ENCODE results near the gene NELFE. TPM values are rescaled to one million over a fixed set of nuclear protein-coding genes. Genes with fewer than 3 reads are reported as not detected.

Gene NELFE
- total and polyA plus RNA-seq, 2 of the 13 experiments (the other 11 are each of a cell fraction or from before 2014, with no cell fraction given) = 51.3 to 69.8 TPM

DNA sequence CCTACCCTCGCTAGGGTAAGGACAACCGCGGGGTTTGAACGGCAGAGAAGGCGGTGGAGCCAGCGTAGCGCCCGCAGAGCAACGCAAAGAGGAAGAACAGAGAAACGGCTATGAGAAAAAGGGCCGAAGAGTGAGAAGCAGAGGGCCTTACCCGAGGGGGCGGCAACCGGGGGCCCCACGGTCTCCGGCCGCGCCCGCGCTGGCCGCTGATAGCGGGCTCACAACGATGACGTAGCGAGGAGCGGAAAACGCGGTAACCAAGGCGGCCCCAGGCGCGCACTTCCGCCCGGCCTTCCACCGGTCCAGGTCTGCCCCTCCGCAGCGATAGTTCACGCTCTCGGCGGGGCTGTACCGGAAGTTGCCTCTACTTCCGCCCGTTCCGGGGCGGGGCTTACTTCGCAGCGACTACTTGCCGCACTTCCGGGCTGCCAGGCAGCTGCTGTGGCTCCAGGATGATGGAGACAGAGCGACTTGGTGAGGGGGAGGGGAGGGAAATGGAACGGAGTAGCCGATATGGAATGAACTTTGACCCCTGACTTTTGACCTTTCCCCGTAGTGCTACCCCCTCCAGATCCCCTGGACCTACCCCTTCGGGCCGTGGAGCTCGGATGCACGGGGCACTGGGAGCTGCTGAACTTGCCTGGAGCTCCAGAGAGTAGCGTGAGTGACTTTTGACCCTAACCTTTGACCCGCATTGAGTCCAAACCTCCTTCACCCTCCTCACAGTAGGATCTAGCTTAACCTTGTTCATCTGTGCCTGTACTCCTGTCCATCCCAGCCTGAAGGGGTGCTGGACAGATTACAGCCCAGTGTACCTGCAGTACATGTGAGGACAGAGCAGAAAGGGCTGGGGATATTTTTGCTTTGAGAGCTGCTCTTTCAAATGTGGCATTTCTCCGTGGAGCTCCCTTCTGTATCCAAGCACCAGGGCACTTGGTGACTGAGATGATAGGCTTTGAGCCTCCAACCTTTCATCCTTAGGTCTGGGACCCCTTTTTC lies at the start of gene NELFE, which contains the start of gene SKIC2 (continued):
- TF ChIP-seq, protein P1, sequence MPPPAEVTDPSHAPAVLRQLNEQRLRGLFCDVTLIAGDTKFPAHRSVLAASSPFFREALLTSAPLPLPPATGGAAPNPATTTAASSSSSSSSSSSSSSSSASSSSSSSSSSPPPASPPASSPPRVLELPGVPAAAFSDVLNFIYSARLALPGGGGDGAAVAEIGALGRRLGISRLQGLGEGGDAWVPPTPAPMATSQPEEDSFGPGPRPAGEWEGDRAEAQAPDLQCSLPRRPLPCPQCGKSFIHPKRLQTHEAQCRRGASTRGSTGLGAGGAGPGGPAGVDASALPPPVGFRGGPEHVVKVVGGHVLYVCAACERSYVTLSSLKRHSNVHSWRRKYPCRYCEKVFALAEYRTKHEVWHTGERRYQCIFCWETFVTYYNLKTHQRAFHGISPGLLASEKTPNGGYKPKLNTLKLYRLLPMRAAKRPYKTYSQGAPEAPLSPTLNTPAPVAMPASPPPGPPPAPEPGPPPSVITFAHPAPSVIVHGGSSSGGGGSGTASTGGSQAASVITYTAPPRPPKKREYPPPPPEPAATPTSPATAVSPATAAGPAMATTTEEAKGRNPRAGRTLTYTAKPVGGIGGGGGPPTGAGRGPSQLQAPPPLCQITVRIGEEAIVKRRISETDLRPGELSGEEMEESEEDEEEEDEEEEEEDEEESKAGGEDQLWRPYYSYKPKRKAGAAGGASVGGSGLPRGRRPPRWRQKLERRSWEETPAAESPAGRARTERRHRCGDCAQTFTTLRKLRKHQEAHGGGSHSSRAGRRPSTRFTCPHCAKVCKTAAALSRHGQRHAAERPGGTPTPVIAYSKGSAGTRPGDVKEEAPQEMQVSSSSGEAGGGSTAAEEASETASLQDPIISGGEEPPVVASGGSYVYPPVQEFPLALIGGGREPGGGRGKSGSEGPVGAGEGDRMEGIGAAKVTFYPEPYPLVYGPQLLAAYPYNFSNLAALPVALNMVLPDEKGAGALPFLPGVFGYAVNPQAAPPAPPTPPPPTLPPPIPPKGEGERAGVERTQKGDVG (CRISPR knock-in tag; IDR thresholded peaks at IDR 0.05; ENCODE audit: borderline replicate concordance) = no peak; the same call in 1 of the 2 replicates
- TF ChIP-seq ETV5 (CRISPR knock-in tag; IDR thresholded peaks at IDR 0.05; ENCODE audit: borderline replicate concordance) (peak; percentile 96), CHCHD3 (CRISPR knock-in tag; IDR thresholded peaks at IDR 0.05) (no peak), ZNF136 (CRISPR knock-in tag; IDR thresholded peaks at IDR 0.05; ENCODE audit: low read depth) (0 out of 2 replicates have a peak, but pooled peaks have one; percentile 66), ZNF430 (CRISPR knock-in tag; IDR thresholded peaks at IDR 0.05) (peak; percentile 89), TBX2 (CRISPR knock-in tag; IDR thresholded peaks at IDR 0.05; ENCODE audit: borderline replicate concordance) (peak; percentile 98), GATAD2A (CRISPR knock-in tag; IDR thresholded peaks at IDR 0.05) (peak; percentile 76), NFE2L1 (CRISPR knock-in tag; IDR thresholded peaks at IDR 0.05; ENCODE audit: borderline replicate concordance) (no peak), MZF1 (CRISPR knock-in tag; IDR thresholded peaks at IDR 0.05; ENCODE audit: borderline replicate concordance) (no peak), RNF2 (conservative IDR thresholded peaks at IDR 0.05; ENCODE audit: low read depth) (no peak), ZNF781 (CRISPR knock-in tag; IDR thresholded peaks at IDR 0.05; ENCODE audit: borderline replicate concordance, not compliant biosample characterization) (peak; percentile 28), KLF16 (CRISPR knock-in tag; IDR thresholded peaks at IDR 0.05) (peak; percentile 66 to 99; a peak in 3 of 4 replicates), ARNTL (CRISPR knock-in tag; IDR thresholded peaks at IDR 0.05) (peak; percentile 36), SIN3B (IDR thresholded peaks at IDR 0.05; ENCODE audit: low read length) (peak; percentile 75; the same call in 1 of the 2 replicates), PREB (CRISPR knock-in tag; IDR thresholded peaks at IDR 0.05) (no peak; the same call in 1 of the 2 replicates)
- TF ChIP-seq, protein P2, sequence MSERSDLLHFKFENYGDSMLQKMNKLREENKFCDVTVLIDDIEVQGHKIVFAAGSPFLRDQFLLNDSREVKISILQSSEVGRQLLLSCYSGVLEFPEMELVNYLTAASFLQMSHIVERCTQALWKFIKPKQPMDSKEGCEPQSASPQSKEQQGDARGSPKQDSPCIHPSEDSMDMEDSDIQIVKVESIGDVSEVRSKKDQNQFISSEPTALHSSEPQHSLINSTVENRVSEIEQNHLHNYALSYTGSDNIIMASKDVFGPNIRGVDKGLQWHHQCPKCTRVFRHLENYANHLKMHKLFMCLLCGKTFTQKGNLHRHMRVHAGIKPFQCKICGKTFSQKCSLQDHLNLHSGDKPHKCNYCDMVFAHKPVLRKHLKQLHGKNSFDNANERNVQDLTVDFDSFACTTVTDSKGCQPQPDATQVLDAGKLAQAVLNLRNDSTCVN (CRISPR knock-in tag; IDR thresholded peaks at IDR 0.05; ENCODE audit: borderline replicate concordance) = peak; percentile 93; the same call in 1 of the 2 replicates
- TF ChIP-seq, protein P3, sequence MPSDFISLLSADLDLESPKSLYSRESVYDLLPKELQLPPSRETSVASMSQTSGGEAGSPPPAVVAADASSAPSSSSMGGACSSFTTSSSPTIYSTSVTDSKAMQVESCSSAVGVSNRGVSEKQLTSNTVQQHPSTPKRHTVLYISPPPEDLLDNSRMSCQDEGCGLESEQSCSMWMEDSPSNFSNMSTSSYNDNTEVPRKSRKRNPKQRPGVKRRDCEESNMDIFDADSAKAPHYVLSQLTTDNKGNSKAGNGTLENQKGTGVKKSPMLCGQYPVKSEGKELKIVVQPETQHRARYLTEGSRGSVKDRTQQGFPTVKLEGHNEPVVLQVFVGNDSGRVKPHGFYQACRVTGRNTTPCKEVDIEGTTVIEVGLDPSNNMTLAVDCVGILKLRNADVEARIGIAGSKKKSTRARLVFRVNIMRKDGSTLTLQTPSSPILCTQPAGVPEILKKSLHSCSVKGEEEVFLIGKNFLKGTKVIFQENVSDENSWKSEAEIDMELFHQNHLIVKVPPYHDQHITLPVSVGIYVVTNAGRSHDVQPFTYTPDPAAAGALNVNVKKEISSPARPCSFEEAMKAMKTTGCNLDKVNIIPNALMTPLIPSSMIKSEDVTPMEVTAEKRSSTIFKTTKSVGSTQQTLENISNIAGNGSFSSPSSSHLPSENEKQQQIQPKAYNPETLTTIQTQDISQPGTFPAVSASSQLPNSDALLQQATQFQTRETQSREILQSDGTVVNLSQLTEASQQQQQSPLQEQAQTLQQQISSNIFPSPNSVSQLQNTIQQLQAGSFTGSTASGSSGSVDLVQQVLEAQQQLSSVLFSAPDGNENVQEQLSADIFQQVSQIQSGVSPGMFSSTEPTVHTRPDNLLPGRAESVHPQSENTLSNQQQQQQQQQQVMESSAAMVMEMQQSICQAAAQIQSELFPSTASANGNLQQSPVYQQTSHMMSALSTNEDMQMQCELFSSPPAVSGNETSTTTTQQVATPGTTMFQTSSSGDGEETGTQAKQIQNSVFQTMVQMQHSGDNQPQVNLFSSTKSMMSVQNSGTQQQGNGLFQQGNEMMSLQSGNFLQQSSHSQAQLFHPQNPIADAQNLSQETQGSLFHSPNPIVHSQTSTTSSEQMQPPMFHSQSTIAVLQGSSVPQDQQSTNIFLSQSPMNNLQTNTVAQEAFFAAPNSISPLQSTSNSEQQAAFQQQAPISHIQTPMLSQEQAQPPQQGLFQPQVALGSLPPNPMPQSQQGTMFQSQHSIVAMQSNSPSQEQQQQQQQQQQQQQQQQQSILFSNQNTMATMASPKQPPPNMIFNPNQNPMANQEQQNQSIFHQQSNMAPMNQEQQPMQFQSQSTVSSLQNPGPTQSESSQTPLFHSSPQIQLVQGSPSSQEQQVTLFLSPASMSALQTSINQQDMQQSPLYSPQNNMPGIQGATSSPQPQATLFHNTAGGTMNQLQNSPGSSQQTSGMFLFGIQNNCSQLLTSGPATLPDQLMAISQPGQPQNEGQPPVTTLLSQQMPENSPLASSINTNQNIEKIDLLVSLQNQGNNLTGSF (CRISPR knock-in tag; IDR thresholded peaks at IDR 0.05) = no peak; the same call in 1 of the 2 replicates
